ENCODE measurements around the gene DCP2. TPM values are rescaled to one million over a fixed set of nuclear protein-coding genes. Genes with fewer than 3 reads are reported as not detected.

The DCP2 gene
- polyA plus RNA-seq, 4 donors = 30.6 to 42.5 (median 40.1) TPM

DNA sequence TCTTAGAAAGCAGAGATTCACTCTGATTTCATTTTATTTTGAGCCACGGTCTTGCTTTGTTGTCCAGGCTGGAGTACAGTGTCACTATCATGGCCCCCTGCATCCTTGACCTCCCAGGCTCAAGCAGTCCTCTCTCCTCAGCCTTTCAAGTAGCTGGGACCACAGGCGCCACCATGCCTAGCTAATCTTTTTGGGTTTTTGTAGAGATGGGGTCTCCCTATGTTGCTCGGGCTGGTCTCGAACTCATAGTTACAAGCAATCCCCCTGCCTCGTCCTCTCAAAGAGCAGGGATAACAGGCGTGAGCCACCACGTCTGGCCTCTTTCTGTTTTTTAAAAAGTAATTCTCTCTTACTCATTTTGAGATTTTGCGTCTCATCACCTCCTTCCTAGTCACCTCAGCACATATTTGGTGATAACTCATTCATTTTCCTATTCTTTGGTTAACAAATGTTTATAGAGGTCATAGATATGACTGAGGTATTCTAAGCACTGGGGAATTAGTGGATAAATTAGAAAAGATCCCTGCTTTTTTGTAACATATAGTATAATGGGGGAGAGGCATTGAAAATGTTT is 10.8 kb upstream of the DCP2 start:
- no peak for DNase-seq (ENCODE audit: low read depth in 4 of 4, low spot score in 3 of 4)

DNA sequence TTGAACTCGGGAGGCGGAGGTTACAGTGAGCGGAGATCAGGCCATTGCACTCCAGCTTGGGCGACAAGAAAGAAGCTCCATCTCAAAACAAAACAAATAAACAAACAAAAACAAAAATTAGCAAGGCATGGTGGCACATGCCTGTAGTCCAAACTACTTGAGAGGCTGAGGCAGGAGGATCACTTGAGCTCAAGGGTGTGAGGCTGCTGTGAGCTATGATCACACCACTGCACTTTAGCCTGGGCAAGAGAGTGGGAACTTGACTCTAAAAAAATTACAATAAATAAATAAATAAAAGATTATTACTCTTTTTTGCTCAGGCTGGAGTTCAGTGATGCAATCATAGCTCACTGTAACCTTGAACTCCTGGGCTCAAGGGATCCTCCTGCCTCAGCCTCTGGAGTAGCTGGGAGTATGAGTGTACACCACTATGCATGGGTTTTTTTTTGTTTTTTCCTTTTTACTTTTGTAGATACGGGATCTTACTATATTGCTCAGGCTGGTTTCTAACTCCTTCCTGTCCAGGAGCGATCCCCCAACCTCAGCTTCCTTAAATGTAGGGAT is 9.0 kb upstream of the DCP2 start:
- no peak for DNase-seq (ENCODE audit: low read depth in 4 of 4, low spot score in 3 of 4)

DNA sequence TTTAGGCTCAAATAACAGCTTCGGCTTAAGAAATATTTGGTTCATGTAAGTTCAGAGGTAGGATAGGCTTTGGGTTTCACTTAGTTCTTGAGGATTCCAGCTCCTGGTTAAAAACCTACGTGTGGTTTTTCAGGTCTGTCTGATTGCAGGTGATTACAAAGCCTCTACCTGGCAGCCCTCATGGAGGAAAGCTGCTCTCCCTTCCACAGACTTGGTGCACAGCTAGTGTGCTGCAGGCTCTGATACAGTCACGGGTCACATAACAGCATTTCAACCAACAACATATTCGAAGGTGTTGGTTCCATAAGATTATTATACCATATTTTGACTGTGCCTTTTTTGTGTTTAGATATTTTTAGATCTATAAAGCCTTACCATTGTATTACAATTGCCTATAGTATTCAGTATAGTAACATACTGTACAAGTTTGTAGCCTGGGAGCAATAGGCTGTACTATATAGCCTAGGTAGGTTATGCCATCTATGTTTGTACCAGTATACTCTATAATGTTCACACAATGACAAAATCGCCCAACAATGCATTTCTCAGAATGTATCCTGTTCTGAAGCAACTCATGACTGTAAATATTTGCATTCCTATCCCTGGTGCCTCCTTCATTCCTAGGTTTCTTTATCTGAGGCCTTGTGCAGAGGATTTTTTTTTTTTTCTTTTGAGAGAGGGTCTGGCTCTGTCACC is 8.0 kb upstream of the DCP2 start:
- no peak for DNase-seq (ENCODE audit: low read depth in 4 of 4, low spot score in 3 of 4)

DNA sequence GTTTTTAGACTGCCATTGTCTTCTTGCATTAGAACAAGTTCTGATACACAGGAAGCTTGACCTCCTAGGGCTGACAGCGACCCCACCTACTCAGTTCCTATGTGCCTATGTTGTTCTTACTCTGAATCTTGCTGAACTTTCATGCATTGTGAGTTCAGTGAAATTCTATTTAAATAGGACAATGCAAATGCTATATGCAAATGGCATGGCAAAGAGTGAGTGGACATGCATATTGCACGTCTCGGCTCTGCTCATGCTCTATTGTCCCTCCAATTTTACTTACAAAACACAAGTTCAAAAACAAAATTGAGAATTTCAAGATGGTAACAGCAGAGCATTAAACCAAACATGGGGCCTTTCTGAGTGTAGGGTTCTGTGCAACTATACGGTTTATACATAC is 5.3 kb upstream of the DCP2 start:
- no peak for DNase-seq (ENCODE audit: low read depth in 4 of 4, low spot score in 3 of 4)

DNA sequence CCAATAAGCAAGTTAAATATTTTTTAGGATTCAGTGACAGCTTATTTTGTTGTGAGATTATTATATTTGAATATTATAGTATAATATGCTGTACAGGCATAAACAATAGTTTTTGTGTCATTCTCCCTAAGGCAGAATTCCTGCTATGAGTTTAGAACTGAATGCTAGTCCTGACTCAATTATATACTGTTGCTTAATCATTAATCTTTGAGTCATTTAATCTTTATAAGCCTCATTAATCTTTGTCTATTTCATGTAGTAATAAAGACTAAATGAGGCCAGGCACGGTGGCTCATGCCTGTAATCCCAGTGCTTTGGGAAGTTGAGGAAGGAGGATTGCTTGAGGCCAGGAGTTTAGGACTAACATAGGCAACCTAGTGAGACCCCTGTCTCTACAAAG is 3.6 kb upstream of the DCP2 start:
- no peak for DNase-seq (ENCODE audit: low read depth in 4 of 4, low spot score in 3 of 4)

DNA sequence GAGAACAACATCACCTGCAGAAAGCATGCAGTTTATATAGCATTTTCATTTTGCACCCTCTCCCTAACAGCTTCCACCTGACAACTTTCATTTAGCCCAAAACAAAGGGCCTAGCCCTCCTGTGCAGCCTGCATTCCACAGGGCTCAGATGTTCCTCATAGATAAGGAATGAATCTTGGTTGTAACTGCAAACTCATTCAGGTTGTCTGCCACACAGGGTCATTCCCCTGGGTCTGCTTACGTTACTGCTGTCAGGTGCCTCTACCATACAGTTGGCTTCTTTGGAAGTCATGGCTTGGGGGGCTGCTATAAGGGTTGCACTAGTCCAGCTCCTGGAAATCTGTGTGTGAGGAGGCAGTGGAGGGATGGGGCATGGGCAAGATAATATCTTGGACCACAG is 2.7 kb upstream of the DCP2 start:
- DNase-seq (ENCODE audit: low read depth in 4 of 4, low spot score in 3 of 4) = no peak

DNA sequence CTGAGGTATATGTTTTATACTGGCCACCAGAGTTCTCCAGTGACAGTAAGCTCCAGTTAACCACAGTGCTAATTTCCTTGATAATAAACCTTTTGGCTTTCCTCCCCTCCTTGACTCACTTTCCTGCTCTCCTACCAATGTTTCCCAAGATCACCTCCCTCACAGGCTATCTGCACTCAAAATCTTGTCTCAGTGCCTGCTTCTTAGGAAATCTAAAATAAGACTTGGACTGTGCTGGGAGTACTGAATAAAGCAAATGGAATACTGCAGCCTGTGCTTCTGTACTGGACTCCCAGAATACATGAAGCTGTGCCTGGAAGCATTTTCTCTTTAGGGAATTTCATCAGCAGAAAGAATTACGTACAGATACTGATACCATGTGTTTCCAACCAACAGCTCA is 1.7 kb upstream of the DCP2 start:
- no peak for DNase-seq (ENCODE audit: low read depth in 4 of 4, low spot score in 3 of 4)

DNA sequence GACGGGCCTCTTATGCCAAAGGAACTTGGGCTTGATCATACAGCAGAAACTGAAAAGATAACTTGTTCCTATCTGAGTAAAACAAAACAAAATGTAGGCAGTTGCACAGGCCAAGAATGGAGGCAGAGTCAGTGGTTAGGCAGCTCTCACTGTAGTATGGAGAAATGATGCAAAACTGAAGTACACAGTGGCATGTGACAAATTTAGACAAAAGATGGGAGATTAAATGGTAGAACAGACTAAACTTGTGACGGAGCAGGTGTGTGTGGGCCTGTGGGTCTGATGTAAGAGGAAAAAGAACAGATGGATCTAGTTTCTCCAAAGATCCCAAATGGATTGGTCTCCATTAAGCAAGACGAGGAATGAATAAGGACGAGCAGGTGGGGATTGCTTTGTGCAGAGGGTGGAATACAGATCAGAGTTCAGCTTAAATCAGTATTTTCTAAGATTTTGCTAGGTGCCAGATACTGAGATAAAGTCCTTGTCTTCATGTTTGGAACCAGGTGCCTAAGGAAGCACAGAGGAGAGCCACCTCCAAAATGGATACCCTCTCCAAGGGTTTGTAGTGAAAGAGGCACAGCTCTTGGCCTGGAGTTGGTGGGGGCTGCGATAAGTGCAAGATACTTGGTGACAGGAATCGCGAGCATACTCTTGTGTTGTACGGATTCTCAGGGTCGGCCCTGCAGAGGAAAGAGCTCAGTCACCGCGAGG is 722 bp upstream of the DCP2 start:
- no peak for DNase-seq (ENCODE audit: low read depth in 4 of 4, low spot score in 3 of 4)

DNA sequence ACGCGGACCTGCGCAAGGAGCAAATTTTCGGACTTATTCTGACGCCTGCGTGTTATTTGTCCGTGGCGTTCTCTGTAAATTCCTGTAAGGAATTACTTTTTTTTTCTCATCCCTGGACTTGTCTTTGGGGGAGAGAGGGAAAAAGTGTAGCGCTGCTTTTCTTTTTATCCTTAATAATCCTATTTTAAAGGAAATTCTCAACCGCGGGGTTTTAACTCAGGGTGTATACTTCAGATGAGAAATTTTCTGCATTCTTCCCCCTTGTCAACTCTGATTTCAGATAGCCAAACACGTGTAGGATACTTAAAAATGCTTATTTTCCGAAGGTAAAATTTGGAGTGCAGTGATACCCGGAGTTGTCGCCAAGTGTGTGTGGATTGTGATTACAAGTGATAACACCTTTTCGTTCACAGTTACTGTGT is 853 bp downstream of the DCP2 start:
- peak in 1 of 4 donors; percentile 37 for DNase-seq (ENCODE audit: low read depth in 4 of 4, low spot score in 3 of 4)

DNA sequence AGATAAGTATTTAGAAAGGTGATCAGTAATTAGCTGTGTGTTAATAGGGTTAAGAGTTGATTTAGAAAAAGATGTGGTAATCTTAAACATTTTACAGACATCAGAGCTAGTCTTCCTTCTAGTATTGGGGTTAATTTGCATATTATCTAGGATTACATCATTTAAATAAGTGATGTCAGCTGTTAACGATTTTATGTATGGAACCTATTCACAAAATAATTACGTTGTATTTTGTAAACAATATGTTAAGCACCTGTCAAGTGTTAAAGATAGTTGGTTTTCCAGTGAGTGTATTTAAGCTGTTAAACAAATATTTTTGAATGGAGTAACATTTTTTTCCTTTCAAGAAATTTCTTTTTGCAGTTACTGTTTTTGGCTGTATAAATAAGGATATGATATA is 2.2 kb downstream of the DCP2 start:
- no peak for DNase-seq (ENCODE audit: low read depth in 4 of 4, low spot score in 3 of 4)

DNA sequence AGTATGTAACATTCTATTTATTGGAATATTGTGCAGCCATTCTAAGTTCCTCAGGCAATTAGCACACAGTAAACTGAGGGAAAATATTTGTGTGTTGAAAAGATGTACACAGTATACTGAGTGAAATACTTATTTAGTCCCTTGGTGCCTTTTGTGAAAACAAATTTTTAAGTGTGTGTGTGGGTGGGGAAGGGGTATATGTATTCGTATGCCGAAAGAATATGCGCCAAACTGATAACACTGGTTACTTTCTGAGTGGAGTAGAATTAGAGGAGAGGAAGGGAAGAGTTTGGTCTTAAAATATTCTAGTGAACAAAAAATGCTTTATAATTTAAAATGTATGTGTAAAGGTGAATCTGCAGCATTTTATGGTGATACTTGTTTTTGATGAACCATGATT is 3.1 kb downstream of the DCP2 start:
- no peak for DNase-seq (ENCODE audit: low read depth in 4 of 4, low spot score in 3 of 4)

DNA sequence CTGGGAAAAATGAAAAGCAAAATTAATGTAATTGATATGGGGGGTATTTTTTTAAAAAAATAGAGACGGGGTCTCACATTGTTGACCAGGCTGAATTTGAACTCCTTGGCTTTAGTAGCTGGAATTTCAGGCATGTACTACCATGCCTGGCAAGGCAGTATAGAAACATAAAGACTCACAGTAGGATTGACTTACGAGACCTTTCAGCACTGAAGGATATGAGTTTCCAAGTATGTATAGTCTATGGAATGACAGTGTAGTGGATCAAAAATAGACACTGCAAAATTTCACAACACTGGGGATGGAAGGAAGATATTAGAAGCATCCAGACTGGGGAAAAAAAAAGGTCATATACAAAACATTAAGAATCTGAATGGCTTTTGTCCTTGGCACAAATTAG is 6.8 kb downstream of the DCP2 start:
- no peak for DNase-seq (ENCODE audit: low read depth in 4 of 4, low spot score in 3 of 4)

DNA sequence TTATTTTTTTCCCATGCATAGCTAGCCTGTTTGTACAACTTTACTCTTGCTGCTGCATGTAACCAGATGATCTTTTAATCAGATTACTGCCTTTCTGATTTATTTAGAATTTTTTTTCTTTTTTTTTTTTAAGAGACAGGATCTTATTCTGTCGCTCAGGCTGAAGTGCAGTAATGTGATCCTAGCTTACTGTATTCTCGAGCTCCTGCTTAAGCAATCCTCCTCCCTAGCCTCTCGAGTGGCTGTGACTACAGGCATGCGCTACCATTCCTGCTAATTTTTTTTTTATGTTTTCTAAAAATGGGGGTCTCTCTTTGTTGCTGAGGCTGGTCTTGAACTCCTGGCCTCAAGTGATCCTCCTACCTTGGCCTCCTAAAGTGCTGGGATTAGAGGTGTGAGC is 9.6 kb downstream of the DCP2 start:
- no peak for DNase-seq (ENCODE audit: low read depth in 4 of 4, low spot score in 3 of 4)

DNA sequence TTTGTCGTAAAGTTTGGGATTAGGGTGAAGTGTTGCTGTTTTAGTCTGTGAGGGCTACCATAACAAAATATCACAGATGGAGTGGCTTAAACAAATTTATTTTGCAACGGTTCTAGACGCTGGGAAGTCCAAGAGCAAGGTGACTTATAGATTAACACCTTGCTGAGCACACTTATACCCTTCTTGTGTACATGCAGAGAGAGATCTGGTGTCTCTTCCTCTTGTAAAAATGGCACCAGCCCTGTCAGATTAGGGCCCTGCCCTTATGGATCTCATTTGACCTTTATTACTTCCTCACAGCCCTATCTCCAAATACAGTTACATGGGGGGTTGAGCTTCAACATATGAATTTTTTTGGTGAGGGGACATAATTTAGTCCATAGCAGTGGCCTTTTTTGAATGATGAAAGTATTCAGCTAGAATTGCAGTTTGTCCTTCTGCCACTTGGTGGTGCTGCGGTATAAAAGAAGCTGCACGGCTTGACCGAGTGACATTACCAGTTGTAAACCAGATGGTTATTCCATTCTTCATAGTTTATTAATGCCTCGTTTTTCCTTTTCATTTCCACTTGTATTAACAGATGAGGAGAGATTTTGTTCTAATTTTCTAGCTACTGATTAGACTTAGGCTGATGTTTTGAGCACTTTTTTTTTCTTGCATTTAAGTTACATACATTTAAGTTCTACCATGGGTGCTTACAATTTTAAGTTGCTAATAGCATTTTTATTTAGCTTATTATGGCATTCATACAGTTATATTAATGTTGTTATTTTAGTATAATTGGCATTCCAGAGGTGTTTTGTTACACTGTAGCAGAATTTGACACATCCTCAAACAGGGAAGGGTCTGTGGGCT is 19.4 kb downstream of the DCP2 start:
- DNase-seq (ENCODE audit: low read depth in 4 of 4, low spot score in 3 of 4) = peak; percentile 38 to 65 (median 55)

DNA sequence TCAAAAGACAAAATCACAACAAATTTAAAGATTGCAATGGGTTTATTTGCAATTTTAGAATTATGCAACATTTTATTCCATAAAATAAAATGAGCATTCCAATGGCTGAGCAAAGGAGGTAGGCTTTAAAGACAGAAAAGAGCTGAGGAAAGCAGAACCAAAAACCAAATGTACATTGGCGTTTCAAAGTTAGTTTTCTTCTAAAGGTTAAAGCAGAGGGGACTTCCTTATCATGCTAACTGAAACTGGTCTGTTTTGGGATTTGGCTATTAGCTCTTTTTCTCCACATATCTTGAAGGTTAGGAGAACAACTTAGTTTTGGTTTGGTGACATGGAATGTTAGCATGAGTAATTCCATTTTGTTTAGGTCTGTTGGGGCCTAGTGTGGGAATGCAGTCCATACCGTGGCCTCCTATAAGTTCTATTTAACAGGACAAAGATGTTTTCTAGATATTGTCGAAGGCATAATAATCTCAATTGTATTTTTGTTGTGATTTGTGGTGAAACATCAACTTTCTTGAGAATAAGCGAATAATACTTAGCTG is 20.3 kb downstream of the DCP2 start:
- no peak for DNase-seq (ENCODE audit: low read depth in 4 of 4, low spot score in 3 of 4)

DNA sequence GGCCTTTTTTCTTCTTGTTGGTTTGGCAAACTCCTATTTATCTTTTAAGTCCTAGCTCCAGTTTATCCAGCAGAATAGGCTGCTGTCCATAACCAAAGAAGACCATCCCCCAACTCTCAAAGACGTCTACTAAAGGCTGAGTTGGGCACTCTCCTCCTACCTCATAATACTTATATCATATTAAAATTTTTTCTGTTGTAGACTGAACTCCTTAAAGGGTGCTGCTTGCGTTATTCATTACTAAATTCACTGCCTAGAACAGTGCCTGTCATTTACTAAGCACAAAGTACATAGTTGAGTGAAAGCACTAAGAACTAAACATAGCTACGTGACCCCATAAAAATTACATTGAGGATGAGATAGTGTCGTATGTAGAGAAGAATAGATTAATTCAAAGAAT is 21.7 kb downstream of the DCP2 start:
- DNase-seq (ENCODE audit: low read depth in 4 of 4, low spot score in 3 of 4) = no peak

DNA sequence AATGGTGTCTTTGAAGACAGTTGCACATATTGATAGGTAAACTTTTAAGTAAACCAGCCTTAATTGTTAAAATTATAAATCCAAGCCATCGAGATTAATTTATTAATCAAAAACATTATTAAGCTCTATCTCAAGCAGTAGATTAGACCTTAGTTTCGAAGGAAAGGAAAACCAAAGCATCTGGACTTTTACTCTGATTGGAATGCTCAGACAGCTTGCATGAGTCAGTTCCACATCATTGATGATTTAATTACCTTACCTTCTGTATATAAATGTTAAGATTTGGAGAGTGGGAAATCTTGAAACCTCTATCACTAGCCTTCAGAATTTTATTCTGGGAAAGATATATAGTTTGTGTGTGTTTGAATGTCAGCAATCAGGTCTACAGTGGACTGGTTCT is 23.9 kb downstream of the DCP2 start:
- no peak for DNase-seq (ENCODE audit: low read depth in 4 of 4, low spot score in 3 of 4)

DNA sequence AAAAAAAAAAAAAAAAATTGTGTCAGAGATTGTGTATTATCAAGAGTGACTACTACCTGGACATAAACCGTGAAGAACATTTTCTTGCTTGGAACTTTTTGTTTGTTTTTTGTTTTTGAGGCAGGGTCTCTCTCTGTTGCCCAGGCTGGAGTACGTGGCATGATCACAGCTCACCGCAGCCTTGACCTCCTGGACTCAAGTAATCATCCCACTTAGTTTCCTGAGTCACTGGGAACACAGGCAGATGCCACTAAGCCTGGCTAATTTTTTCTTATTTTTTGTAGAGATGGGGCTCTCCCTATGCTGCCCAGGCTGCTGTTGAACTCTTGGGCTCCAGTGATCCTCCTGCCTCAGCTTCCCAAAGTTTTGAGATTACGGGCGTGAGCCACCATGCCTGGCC is 25.8 kb downstream of the DCP2 start:
- no peak for DNase-seq (ENCODE audit: low read depth in 4 of 4, low spot score in 3 of 4)

DNA sequence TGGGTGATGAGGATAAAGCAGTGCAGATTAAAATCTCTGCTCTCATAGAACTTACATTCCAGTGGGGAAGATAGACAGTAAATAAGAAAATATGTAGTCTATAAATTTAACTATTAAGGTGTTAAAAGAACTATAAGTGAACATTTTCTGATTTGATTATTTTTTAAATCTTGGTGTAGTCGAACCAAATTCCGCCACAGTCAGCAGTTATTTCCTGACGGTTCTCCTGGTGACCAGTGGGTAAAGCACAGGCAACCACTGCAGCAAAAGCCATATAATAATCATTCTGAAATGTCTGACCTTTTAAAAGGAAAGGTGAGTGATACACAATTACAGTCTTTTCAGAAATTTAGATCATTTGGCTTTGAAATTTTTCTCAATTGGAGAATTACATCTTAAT is 27.2 kb downstream of the DCP2 start:
- no peak for DNase-seq (ENCODE audit: low read depth in 4 of 4, low spot score in 3 of 4)

DNA sequence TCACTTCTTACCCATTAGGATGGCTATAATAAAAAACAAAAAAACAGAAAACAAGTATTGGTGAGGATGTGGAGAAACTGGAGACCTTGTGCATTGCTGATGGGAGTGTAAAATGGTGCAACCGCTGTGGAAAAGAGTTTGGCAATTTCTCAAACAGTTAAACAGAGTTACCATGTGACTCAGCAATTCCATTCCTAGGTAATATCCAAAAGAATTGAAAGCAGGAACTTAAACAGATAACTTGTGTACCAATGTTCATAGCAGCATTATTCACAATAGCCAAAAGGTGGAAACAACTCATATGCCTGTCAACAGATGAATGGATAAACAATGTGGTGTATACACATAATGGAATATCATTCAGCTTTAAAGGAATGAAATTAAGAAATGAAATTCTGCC is 28.9 kb downstream of the DCP2 start:
- no peak for DNase-seq (ENCODE audit: low read depth in 4 of 4, low spot score in 3 of 4)

All from right renal pelvis (tissue), 4 donors.